Upper lobe of left lung (tissue), 4 donors: ENCODE data around the gene NPPC.

Experiments
- CTCF ChIP-seq, 6 experiments: fragments of 450-650 bp in 4 of 6; fragments of 200-600 bp in 2 of 6; sonication (generic) in 2 of 6; IDR thresholded peaks; one replicate each; pipeline ENCODE4 v1.5.1; 2016 to 2019; ENCODE audit warnings: antibody characterized with exemption in 6 of 6
- POLR2A ChIP-seq, 4 donors: fragments of 450-650 bp; IDR thresholded peaks; one replicate each; pipeline ENCODE4 v1.5.1; 2016 to 2017; ENCODE audit warnings: antibody characterized with exemption in 4 of 4, mild to moderate bottlenecking in 2 of 4

GRCh38 chr2:231917280-231918066 is 8.7 kb downstream of the NPPC start:
- no peak for TF ChIP-seq CTCF (IDR thresholded peaks at IDR 0.05)
- TF ChIP-seq POLR2A (IDR thresholded peaks at IDR 0.05): no peak
